Eye (tissue), 1 donor: ENCODE data around the gene RBPJ.
"Not testable (repeated sequence)": the region's sequence is repeated elsewhere in the genome, so short reads cannot be mapped to it uniquely, and the experiment has no call there.

ENCODE experiments used
- DNase-seq: peaks from one replicate; pipeline ENCODE4 v3.0.0-alpha.2; 2015

Gene RBPJ

DNA sequence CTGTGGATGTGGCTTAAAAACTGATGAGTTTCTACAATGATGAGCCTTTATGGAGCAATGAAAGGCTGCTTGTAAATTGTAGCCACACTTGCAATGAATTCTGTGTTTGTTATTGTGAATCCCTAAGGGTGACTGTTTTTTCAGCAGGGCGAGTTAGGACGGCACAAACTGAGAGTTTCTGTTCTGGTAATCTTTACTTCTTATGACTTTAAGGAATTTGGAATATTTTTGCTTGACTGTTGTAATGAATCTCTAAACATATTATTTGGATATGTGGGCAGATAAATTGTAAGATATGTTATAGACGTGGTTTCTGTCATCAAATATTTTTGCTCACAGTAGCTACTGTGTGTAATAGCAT is 22.2 kb downstream of the RBPJ start:
- DNase-seq, result no peak

DNA sequence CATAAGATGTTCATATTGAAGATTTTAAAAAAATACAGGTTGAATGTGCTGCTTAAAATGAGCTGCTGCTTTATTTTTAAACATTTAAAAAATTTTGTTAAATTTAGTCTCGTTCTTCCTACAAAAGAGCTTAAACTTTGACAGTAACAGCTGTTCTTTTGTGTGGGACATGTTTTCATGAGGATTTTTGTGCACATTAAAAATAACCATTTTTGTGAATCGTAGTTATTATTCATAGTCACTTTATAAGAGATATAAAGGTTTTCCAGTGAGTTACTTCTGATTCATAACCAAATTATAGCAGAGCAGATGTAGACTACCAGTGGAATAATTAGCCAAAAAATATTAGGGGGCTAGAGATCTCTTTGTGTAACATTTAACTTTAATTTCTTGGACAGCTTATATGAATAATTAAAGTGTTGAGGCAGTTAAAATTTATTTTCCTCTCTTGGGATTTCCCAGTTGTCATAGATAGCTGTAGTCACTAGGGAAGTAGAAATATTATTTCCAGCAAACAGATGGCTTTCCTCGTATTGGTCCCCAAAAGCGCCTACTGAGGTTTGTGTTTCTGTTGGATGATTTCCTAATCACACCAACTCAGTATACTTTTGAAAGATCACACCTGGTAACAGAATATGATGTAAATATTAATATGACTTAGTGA is 24.2 kb downstream of the RBPJ start:
- no peak for DNase-seq

- no peak for DNase-seq
Measured at GRCh38 chr4:26345565-26345938, 24.7 kb downstream of the RBPJ start.

DNA sequence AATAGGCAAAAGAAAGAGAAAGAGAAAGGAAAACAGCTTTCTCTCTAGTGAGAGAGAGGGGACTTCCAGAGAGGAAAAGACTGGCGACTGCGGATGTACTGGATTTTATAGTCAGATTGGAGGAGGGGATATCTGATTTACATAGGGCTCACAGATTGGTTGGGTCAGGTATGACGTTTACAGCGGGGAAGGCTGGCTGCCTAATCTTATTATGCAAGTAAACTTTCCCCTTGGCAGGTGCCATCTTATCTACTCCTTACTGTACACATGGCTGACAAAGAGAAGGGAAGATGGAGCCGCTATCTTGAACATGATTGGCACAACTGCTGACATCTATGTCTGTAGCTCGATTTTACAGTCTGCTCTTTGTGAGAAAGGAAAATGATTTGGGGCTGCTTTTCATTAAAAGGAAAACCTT is 25.4 kb downstream of the RBPJ start:
- no peak for DNase-seq

DNA sequence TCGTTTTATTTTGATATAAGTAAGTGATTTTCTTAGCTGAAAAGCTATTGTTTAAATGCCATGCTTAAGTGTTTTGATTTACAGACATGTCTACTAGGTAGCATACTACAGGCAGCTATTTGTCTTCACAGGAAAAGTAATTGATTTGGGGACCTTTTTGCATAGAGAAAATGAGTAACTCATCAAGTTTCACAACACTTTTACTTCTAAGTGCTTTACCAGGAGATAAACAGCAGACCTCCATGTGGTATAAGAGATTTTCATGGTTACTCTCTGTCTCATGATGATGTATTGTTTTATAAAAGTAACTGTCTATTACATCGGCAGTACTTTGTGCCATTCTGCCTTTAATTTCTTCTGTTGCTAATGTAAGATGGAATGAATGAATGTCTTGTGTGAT is 28.7 kb downstream of the RBPJ start:
- DNase-seq, result no peak

- DNase-seq, result no peak
Measured at GRCh38 chr4:26351685-26352084, 30.9 kb downstream of the RBPJ start.

DNA sequence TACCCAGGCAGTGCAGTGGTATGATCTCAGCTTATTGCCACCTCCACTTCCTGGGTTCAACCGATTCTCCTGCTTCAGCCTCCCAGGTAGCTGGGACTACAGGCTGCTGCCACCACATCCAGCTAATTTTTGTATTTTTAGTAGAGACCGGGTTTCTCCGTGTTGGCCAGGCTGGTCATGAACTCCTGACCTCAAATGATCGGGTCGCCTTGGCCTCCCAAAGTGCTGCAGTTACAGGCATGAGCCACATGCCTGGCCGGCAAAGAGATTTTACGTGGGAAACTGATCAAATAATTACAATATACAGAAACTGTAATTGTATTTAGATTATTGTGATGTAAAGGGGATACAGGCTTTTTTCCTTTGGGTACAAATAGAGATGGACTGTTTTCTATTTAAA is 33.7 kb downstream of the RBPJ start:
- DNase-seq, result no peak

DNA sequence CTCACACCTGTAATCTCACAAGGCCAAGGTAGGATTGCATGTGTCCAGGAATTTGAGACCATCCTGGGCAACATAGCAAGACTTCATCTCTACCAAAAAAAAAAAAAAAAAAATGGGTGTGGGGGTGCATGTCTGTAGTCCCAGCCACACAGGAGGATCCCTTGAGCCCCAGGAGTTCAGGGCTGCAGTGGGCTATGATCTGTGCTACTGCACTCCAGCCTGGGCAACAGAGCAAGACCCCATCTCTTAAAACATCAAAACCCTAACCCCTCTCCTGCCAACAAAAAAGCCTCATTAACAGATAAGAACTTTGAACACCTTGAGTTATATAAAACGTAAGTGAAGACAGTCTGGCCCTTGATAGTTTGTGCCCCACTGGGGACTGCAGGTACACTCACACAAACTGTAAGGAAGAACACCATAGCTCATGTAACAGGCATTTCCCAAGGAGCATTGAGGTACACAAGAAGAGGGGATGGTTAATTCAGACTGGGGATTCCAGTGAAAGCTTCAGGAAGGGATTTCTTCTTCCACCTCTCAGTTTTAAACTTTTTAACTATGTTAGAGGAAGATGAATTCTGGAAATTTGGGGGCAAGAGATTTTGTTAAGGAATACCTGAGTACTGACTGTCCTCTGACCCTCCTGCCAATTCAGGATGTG is 34.7 kb downstream of the RBPJ start:
- no peak for DNase-seq

DNA sequence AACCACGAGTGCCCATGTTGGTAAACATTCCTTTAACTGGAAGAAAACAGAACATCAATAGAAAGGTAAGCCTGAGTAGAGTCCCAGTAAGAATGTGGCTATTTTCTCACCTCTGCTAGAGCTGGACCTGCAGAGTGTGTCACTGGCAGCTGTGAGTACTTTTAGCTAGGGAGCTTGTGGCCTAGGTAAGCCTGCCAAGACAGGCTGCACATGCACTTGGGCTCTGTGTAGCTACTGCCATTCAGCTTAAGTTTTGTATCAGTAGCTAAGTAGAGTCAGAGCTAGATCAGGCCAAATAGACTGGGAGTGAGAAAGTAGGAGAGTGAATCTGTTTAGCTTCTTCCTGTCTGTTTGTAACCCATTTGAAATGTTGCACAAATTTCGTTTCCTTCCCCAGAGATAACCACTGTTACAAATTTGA is 35.3 kb downstream of the RBPJ start:
- DNase-seq, result no peak

DNA sequence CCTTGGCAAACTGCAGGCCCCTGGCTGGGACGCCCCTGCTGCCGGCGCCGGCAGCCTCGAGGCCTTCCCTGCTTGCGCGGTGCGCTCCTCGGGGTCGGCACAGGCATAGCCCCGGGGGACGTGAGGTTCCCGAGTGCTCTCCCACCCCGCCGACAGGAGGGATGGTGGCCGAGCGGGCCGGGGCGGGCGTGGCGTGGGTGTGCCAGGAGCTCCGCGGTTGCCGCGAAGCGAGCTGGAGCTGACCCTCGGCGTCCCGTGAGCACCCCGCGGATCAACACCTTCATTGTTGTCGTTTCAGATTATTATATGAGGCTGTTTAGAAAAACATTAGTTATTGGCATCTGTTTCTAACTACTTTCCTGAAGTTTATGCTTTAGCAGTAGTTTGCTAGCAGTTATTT is 38.7 kb downstream of the RBPJ start:
- DNase-seq, result not testable (repeated sequence)

GRCh38 chr4:26360273-26360672 is 39.5 kb downstream of the RBPJ start:
- DNase-seq, result no peak

DNA sequence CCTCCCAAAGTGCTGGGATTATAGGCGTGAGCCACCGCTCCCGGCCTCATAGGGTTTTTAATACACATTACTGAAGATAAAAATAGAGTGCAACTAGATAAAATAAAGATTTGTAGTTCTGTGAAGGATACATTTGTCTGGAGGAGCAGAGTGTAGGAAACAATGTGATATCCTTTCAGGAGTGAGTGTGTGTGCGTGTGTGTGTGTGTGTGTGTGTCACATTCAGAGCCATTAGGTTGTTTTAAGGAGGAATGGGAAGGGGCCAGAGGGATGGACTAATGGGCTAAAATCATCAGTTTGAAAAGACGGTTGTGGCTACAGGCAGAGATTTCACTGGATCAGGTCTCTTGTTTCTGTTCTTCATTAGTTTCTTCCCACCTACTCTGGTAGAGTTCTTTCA is 40.0 kb downstream of the RBPJ start:
- DNase-seq, result no peak

- DNase-seq, result no peak
Measured at GRCh38 chr4:26361297-26361696, 40.5 kb downstream of the RBPJ start.

DNA sequence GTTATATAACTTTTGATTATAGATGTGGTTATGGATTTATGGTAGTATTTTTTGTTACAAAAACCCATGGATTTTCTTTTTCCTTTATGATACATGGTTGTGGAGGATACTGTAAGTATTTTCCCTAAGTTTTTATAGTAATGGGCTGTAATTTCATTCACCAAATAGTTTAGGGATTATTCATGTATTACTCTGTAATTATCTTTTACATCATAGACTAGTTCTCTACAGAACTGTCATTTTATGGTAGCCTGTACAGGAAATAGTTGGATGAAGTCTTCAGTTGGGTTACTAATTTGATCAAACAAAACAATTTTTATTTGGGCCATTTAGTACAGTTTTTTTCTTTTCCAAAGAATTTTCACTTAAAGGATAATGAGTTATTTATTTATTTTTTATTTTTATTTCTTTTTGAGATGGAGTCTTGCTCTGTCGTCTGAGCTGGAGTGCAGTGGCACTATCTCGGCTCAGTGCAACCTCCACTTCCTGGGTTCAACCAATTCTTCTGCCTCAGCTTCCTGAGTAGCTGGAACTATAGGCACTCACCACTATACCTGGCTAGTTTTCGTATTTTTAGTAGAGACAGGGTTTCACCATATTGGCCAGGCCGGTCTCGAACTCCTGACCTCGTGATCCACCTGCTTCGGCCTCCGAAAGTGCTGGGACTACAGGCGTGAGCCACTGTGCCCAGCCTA is 42.1 kb downstream of the RBPJ start:
- no peak for DNase-seq

DNA sequence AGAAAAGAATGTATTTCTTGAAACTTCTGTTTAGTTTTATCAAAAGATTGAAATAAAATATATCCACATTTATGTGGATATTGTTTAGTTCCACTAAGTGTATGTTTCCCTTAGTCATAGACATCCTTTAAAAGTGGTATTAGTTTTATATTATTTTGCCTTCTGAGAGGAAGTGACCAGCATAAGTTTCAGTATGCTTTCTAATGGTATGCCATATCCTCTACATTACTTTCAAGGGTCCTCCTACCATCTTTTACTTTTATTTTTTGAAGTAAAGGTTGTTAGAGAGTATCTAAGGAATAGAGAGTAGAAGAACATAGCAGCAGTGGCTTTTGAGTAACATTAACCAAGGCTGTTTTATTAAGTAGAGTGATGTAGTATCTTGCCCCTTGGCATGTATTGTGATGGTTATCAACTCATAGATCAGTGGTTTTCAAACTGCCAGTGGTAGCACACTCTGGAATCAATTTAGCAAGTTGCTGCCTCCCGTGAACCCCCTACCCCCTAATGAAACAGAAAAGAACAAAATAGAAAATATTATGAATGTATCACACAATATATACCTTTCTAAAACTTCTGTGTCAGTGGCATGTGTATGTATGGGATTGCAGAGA is 44.8 kb downstream of the RBPJ start:
- no peak for DNase-seq

GRCh38 chr4:26367811-26368210 is 47.0 kb downstream of the RBPJ start:
- DNase-seq, result no peak

GRCh38 chr4:26368685-26369084 is 47.9 kb downstream of the RBPJ start:
- DNase-seq, result no peak

DNA sequence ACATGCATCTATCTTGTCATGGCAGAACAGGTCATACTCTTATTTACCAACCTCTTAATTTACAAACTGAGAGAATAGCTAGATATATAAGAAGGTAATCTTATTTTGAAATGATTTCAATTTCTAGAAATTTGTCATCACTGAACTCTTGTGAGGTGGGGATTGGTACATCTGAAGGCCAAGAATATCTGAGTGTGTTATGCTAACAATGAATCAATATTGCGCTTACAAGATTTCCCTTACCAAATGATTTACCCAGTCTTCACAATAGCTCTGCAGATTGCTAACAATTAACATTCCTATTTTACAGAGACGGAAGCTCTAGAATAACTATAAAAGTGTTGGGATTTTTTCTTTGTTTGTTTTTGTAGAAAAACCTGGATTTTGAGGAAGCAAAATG is 48.3 kb downstream of the RBPJ start:
- no peak for DNase-seq

DNA sequence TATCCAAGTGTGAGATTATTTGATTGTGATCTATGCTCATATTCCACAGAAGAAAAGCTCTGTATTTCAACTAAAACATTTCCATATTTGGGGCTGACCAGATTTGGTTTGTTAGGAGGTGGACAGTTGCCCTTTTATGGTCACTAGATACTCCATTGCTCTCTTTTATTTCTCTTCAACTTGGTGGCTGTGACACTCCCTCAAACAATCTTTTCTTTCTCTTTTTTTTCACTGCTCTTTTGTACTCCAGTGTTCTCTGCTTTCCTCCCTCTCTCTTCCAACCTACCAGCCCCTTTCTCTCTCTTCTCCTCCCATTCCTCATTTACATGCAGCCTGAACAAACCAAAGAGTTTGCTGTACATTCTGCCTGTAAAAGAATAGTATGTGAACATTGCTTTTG is 48.8 kb downstream of the RBPJ start:
- no peak for DNase-seq

DNA sequence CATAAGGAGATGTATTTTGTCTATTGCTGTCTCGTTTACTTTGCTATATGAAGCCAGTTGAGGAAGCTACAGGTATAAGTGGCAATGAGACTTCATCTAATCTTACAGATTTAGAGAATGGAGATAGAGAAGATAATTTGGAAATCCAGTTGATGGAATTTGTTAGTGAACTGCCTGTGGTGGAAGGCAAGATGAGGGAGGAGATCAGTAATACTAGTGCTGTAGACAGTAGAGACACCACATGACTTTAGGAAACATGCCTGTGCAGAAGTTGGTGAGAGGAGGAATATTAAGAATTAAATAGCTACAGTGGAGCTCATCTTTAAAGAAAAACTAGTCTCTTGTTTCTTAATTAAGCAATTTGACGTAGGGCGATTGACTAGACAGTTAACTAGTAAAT is 51.3 kb downstream of the RBPJ start:
- no peak for DNase-seq

DNA sequence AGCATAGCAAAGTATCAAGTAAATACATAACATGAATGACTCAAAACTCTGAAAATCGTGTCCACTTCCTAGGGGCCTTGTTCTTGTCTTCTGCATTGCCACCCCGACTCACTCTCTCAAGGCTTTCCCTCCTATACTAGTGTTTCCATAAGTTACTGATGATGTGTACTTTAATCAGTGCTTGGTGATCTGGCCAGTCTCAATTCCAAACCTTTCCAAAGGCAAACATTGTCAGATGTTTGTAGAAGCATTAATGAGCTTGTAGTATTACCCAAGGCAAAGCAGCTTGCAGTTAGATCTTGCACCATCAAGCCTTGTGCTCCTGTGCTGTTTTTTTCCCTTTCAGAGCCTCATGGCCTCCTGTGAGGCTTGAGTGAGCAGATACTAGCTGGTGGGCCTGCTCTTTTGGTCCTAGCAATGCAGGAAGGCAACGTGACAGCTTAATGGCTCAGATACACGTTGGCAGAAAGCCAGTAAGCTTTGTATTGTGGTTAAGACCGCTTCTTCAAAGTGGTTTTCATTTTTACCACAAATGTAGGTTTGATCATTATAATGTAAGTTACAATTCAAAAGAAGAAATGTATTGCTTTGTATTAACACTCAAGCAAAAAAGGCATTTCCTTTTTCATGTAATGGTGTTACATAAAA is 51.8 kb downstream of the RBPJ start:
- peak; percentile 72 for DNase-seq

DNA sequence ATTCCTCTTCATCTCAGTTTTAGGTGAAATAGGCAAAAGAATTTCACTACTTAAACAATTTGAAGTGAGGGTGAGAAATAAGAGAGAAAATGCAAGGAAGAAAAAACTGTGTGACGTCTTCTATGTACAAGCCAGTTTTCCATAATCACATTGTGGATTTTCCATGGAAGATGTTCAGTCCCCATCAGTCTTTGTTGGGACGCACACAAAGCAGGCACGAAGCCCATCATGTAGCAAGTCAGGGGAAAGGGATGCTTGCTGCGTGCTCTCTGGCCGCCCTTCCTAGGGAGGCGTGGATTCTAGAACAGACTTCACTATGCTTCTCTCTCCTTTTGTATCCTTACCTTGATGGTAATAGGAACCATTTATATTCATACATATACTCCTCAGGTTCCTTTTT is 54.7 kb downstream of the RBPJ start:
- no peak for DNase-seq
